ENCODE results near the gene CRYBB3.
"Not testable (repeated sequence)": the region's sequence is repeated elsewhere in the genome, so short reads cannot be mapped to it uniquely, and the experiment has no call there.

Gene CRYBB3

DNA sequence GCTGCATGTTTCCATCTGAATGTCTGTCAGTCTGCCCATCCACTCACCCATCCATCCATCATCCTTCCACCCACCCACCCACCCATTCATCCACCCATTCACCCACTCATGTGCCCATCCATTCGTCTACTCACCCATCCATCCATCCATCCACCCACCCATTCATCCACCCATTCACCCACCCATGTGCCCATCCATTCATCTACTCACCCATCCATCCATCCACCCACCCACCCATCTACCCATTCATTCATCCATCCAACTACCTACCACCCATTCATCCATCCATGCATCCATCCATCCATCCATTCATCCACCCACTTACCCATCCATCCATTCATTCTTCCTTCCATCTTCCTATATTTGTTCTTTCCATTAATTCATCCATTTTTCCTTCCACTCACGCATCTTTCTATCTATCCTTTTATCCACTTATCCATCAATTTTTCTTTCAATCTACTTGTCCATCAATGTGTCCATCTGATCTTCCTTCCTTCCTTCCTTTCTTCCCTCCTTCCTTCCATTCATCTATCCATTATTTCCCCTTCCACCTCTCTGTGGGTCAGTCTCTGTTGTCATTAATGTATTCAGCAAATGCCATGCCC lies 8.0 kb downstream of the CRYBB3 start:
- DNase-seq = no peak

DNA sequence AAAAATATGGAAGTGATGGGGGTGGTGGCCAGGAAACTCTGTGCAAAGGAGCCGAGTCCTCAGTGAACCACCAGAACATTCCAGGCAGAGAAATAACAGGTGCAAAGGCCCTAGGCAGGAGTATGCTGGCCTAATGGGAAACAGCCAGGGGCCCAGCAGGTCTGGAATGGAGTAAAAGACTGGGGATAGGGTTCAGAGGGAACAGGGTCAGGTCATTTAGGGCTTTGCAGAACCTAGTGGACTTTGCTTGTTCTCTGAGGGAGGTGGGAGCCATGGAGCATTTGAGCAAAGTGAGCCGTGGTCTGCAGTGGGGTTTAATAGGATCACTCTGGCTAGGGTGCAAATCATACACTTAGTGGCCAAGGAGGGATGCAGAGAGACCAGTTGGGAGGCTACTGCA lies 8.7 kb downstream of the CRYBB3 start:
- no peak for DNase-seq

DNA sequence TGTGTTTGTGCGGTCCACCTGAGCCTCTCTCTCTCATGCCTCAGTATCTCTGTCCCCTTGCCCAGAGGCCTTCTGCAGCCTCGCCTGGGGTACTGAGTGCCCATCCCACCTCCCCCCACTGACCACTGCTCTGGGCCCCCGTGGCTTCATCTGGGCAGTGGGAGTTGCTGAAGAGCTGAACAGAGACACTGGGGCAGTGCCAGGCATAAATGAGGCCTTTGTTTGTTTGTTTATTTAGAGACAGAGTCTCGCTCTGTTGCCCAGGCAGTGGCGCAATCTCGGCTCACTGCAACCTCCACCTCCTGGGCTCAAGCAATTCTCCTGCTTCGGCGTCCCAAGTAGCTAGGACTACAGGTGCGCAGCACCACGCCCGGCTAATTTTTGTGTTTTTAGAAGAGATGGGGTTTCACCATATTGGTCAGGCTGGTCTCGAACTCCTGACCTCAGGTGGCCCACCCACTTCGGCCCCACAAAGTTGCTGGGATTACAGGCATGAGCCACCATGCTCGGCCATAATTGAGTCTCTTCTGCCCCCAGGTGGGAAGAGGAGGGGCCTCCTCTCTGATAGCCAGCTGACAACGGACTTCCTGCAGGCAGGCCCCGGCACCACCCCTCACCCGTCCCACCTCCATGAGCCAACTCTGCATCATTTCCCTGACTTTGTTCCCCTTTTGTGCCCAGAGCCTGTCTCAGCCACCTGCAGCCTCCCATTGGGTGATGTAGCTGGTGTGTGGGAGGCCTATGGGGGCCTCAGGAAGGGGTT lies 9.3 kb downstream of the CRYBB3 start:
- DNase-seq = no peak

GRCh38 chr22:25210793-25211192 lies 11.1 kb downstream of the CRYBB3 start:
- DNase-seq = no peak

DNA sequence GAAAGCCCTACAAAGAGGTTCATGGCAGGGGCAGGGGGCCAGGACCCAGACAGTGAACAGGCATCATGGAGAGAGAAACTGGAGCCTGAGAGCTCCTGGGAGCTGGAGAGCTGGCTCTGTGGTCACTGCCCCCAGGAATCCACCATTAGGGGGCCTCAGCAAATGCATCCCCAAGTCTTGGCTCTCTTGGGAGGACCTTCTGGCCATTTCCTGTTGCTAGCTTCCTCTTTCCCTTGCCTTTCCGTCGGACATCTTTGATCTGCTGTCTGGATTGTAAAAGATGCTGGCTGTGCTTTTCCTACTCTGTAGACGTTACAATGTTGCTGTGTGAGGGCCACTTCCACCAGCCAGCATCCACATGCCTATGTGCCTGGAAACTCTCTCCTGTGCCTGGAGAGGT lies 12.7 kb downstream of the CRYBB3 start:
- no peak for DNase-seq

DNA sequence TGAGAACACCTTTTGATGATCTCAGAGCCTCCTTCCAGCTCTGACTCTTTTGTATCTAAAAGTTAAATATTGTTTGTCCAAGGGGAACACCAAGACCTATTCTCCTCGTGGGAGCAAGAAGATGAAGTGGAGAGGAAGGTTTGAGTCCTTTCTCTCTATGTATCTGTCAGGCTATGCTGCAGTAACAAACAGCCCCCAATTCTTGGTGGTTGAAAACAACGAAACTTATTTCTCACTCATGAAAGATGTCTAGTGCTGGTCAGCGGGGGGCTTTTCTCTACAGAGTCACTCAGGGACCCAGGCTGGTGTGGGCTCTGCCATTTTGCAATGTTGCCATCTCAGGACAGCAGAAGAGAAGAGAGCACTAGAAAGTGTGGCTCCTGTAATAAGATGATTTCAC lies 13.6 kb downstream of the CRYBB3 start:
- DNase-seq = no peak

DNA sequence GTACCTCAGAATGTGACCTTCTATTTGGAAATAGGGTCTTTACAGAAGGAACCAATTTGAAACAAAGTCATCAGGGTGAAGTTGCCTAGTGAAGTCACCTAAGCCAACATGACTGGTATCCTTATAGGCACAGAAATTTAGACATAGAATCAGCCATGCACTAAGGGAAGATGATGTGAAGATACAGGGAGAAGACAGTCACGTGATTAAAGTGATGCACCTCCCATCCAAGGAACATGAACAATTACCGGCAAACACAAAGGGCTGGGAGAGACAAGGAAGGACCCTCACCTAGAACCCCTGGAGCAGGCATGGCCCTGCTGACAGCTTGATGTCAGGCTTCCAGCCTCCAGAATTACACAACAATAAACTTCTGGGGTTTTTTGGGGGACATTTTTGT lies 16.6 kb downstream of the CRYBB3 start:
- DNase-seq = no peak

- no peak for DNase-seq
These were observed 19.6 kb downstream of the CRYBB3 start, which contains the start of gene CRYBB2 for GRCh38 chr22:25219211-25219689. Gene CRYBB2 (plus strand): TSS chr22:25219639. CDS start chr22:25221430, 1,791 bp downstream.

- DNase-seq = no peak
These were observed 20.3 kb downstream of the CRYBB3 start for GRCh38 chr22:25219948-25220442.

DNA sequence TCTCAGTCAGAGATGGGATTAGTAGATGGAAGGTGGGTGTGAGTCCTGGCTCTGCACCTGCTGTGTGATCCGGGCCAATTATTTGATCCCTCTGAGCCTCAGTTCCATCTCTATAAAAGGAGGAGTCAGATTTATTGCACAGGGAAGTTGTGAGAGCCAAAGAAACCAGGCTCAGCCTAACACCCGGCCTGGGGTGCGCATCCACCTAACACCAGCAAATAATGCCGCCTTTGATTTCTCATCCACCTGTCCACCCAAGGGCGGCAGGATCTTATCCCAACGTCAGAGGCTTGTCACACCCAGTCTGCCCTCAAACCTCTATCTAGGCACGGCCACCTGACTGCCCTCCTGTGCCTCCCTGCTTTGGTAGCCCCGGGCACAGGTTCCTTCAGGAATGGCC lies 22.1 kb downstream of the CRYBB3 start:
- no peak for DNase-seq

- no peak for DNase-seq
These were observed 23.7 kb downstream of the CRYBB3 start for GRCh38 chr22:25223269-25223850.

- DNase-seq = no peak
These were observed 29.2 kb downstream of the CRYBB3 start for GRCh38 chr22:25228822-25229221.

- not testable (repeated sequence) for DNase-seq
These were observed 31.1 kb downstream of the CRYBB3 start for GRCh38 chr22:25230760-25231159.

DNA sequence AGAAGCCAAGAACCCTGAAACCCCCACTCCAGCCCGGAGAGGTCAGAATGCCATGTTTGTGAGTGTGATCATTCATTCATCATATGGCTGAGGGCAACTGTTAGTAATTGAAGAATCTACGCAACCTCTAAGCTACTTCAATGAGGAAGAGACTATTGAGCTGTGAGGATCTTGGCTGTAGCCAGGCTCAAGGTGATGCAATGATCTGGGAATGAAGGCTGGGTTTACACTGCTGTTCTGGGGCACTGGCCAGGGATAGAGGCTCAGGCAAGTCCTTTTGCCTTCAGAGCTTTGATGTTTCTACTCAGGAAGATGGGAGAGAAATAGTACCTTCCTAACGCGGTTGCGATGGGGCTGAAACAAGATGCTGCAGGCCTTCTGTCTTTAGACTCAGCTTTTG lies 32.6 kb downstream of the CRYBB3 start:
- DNase-seq = no peak

DNA sequence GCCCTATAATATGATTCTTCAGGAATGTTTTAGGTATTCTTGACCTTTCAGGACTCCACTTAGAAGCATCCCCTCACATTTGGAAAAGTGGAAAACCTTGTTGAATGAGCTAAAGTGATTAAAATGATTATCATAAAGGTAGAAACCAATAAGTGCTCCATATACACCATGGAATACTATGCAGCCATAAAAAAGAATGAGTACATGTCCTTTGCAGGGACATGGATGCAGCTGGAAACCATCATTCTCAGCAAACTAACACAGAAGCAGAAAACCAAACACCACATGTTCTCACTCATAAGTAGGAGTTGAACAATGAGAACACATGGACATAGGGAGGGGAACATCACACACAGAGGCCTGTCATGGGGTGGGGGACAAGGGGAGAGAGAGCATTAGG lies 34.0 kb downstream of the CRYBB3 start:
- not testable (repeated sequence) for DNase-seq

GRCh38 chr22:25235547-25236290 lies 36.1 kb downstream of the CRYBB3 start:
- peak; percentile 86 for DNase-seq

- DNase-seq = no peak
These were observed 36.8 kb downstream of the CRYBB3 start for GRCh38 chr22:25236417-25236816.

- DNase-seq = no peak
These were observed 37.8 kb downstream of the CRYBB3 start for GRCh38 chr22:25237503-25237902.

GRCh38 chr22:25238058-25238457 lies 38.4 kb downstream of the CRYBB3 start:
- not testable (repeated sequence) for DNase-seq

- not testable (repeated sequence) for DNase-seq
These were observed 55.5 kb downstream of the CRYBB3 start for GRCh38 chr22:25255169-25255568.
